Stimulated activated CD4-positive, alpha-beta T cell treated with anti-CD3 and anti-CD28 coated beads, Interleukin-15, amount 100 ng/mL, for 48 hours (primary cell): ENCODE results near the gene CEP170B.
"Not testable (repeated sequence)": the region's sequence is repeated elsewhere in the genome, so short reads cannot be mapped to it uniquely, and the experiment has no call there.

Experiments used
- DNase-seq, 2 donors: peaks; one replicate each; pipeline ENCODE4 v3.0.0-alpha.2; 2020; ENCODE audit warnings: low read depth in 2 of 2

Gene CEP170B

GRCh38 chr14:104891664-104892530, 26.8 kb downstream of the CEP170B start:
- no peak for DNase-seq

DNA sequence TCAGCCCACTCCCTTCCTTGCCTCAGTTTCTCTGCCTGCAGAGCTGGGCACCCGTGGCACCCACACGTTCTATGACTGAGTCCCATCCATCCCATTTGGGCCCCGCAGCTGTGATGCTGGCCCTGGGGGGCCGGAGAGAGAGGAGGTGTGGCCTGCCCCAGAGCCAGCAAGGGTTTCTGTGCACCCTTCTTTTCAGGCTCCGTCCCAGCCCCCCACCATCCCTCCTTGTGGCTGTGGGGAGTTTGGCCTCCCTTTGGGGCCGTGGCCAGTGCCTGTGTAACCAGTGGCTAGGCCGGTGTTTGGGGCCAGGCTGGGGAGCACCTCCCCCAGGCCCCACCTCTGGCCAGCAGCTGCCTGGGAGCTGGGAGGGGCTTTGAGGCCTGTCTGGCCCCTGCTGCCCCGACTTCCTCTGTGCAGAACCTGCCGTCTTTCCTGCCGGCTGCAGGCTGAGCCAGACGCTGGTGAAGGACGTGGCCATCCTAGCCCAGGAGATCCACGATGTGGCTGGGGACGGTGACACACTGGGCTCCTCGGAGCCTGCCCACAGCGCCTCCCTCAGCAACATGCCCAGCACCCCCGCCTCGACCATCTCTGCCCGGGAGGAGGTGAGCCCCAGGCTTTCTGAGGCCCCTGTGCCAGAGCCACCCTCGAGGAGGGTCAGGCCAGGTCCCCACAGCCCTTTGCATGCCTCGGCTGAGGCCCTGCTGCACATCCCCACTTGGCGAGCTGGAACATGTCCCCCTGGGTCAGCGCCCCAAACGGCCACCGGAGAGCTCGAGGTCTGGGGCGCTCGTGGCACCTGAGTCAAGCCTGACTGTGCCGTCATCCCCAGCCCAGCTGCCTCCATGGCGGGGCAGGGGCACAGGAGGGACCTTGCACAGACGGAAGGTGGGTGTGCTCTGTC, 27.7 kb downstream of the CEP170B start:
- no peak for DNase-seq

GRCh38 chr14:104893435-104894207, 28.6 kb downstream of the CEP170B start:
- DNase-seq: no peak

DNA sequence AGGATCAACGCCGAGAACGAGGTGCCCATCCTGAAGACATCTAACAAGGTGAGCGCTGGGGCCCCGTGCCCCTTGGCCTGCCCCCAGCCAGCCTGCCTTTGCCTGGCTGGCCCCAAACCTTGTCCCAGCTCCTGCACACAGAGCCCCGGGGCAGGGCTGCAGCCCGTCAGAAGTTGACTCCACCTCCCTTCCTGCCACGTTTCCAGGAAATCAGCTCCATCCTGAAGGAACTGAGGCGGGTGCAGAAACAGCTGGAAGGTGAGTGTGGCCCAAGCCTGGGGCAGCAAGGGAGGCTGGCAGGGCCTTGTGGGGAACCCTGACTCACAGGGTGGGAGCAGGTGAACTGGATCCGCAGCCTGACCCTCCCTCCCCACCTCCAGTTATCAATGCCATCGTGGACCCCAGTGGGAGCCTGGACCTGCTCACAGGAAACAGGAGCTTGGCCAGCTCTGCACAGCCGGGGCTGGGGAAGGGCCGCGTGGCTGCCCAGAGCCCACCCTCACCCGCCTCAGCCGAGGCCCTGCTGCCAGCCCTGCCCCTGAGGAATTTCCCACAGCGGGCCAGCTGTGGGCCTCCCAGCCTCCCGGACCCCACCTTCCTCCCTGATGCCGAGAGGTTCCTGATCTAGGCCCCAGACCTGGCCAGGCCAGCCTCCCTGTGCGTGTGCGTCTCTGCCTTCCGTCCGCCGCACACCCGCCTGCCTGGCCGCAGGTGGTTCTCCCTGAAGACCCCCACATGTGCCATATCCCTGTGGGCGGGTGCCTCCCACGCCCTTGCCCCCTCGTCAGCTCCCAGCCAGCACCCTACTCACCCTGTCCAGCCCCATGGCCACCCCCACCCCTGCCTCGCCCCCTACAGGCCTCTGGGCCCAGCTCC, 29.5 kb downstream of the CEP170B start:
- DNase-seq: no peak

- DNase-seq: no peak
Measured at GRCh38 chr14:104895207-104895785, 30.2 kb downstream of the CEP170B start.

DNA sequence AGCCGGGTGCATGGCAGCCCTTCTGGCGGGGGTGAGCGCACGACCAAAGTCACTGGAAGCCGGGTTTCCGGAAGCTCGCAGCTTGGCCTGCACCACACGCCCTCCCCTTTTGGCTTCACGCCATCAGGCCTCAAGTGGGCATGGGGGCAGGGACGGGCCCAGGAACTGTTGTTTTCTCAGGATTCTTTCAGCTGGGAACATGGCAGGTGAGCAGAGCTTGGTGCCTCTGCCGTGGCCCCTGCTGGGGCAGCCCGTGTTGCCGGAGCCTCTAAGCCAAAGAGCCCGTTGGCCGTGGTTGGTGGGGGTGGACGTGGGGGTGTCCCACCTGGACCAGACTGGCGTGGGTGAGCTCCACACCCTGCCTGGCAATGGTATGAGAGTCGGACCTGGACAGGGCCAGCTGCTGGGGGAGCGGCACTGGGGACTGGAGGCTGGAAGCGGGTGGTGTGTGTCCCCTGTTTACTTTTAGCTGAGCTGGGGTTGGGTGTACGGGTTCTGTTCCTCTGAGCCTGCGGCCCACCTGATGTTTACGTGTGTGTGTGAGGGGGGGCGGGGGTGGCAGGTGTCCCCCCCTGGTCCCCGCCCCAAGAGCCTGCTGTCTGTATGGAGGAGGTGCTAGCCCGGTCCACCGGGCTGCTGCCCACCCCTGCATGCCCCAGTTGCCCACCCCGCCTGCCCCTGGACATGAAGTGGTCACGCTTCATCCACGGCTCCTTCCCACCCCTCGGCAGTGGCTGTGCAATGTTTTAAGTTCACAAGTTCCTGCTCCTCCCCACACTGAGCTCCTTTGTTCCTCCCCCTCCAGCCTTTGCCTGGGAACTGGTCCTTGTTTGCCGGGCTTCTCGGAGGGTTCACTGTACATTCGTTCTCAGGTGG, 31.0 kb downstream of the CEP170B start:
- no peak for DNase-seq

DNA sequence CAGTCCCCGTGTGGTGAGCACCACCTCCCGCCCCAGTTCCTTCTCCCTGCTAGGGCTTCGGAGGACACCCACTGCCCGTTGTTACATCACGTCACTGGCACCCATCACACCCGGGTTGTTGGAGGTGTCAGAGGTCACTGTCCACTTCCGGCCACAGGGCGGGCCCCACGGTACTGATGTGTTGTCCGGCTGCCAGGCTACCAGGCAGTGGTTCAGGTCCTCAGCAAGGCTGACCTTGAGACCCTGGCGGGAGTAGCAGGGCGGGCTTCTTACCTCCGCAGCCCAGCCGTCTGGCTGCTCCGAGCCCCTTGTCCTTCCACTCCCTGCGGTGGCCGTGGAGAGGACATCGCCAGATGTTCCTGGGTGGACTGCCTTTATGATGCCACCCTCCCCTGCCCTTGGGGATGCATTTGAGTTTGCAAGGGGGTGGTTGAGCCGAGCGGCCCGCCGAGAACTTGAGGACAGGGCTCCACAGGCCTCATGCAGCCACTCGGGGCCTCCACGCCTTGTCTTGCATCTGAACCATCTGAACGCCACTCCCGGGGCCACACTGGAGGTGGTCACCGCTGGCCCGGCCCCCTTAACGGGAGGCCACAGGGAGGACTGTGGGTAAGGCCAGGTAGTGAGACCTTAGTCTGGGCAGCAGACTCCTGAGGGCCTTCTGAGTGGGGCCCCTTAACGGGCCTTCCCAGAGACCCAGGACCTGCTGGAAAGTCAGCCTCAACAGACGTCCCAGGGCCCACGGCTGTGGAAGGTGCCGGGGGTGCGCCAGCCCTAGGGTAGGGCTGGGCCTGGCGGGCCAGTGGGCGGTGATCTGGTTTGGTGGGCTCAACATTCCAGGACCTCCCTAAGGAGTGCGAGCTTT, 32.5 kb downstream of the CEP170B start:
- no peak for DNase-seq

DNA sequence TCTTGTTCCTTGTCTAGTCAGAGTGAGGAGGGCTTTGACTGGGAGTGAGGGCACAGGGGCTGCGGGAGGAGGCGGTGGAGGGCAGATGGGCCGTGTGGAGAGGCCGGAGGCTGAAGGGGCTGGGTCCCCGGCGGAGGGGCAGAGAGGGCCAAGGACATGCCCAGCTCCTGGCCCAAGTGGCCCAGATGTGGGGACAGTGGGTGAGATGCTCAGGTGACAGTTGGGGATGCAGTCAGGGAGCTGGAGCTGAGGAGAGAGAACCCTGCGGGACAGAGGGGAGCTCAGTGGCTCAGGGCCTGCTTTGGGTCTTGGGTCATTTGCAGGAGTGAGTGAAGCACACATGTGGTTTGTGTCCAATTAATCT, 33.1 kb downstream of the CEP170B start:
- DNase-seq: no peak

- DNase-seq: no peak
Measured at GRCh38 chr14:104898870-104899510, 33.9 kb downstream of the CEP170B start.

DNA sequence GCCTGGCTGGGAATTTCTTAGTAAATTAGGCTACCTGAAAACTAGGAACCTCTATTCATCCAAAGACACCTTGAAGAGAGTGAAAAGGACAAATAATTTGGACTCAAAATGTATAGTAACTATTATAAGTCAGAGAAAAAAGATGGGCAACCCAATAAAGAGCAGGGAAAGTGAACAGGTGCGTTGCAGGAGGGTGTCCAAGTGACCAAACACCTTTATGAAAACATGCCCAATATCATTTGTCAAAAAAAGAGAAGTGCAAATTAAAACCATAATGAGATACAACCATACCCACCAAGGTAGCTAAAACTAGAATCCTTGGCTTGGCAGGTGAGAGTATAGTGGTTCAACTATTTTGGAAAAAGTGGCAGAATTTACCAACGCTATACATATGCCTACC, 34.7 kb downstream of the CEP170B start:
- no peak for DNase-seq

DNA sequence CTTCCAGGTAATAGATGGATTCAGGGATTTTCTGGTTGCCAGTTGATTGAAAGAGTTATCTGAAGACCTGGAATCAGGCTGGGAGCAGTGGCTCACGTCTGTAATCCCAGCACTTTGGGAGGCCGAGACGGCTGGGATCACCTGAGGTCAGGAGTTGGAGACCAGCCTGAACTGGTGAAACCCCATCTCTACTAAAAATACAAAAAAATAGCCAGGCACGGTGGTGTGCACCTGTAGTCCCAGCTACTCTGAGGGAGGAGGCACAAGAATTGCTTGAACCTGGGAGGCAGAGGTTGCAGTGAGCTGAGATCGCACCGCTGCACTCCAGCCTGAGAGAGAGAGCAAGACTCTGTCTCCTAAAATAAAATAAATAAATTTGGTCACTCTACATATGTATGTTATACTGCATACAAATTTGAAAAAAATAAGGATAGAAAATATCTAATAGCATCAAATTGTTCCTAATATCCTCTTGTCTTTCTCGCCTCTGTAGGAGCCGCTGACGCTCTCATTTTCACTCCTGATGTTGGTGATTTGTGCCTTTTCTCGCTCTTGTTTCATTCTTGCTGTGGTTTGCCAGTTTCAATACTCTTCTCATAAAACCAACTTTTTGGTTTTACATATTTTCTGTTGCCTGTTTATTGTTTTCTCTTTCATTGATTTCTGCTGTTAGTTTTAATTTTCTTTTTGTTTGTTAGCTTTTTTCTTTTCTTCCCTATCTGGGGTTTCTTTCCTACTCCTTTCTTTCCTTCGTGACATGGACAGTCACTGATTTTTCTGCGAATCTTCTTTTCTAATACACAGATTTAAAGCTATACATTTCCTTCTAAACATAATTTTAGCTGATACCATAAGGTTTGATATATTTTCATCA, 35.8 kb downstream of the CEP170B start:
- DNase-seq: no peak

GRCh38 chr14:104903990-104904389, 38.9 kb downstream of the CEP170B start:
- DNase-seq: no peak

DNA sequence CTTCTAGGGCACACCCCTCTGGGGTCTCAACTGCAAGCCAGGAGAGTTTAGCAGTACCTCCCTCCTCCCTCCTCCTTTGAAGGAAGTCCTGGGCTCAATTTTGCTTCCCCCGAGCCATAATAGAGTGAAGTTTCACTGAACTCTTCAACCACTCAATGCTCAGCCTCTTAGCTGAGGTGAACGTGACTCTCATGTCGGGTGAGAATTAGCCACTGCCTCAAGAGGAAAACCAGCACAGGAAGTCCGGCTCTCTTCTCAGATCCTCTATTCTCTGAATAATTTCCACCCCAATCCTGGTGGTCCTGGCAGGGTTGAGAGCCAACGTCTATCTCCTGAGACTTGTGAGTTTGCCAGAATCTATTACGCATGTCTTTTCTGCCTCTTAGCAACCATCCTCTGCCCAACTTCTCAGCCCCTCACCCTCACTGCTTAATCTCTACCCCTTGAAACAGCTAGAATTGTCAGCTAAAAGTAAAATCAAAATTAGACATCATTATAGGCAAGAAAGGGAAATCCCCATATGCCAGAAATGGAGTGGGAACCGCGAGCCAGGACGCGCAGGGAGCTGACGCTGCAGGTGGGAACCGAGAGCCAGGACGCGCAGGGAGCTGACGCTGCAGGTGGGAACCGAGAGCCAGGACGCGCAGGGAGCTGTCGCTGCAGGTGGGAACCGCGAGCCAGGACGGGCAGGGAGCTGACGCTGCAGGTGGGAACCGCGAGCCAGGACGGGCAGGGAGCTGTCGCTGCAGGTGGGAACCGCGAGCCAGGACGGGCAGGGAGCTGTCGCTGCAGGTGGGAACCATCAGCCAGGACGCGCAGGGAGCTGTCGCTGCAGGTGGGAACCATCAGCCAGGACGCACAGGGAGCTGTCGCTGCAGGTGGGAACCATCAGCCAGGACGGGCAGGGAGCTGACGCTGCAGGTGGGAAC, 39.8 kb downstream of the CEP170B start:
- DNase-seq: not testable (repeated sequence)

DNA sequence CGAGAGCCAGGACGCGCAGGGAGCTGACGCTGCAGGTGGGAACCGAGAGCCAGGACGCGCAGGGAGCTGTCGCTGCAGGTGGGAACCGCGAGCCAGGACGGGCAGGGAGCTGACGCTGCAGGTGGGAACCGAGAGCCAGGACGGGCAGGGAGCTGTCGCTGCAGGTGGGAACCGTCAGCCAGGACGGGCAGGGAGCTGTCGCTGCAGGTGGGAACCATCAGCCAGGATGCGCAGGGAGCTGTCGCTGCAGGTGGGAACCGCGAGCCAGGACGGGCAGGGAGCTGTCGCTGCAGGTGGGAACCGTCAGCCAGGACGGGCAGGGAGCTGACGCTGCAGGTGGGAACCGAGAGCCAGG, 40.5 kb downstream of the CEP170B start:
- not testable (repeated sequence) for DNase-seq

GRCh38 chr14:104908303-104908702, 43.2 kb downstream of the CEP170B start:
- no peak for DNase-seq

- no peak for DNase-seq
Measured at GRCh38 chr14:104912053-104912452, 47.0 kb downstream of the CEP170B start.
